HG02870 (cell line): ENCODE data around the gene HDDC3.

ENCODE experiments used
- ATAC-seq: cut with Tn5 transposase; IDR thresholded peaks from one replicate; pipeline ENCODE4 v1.9.1; 2021; ENCODE audit warnings: mild to moderate bottlenecking, moderate library complexity; ENCODE audit not compliant: unreplicated experiment

Gene HDDC3

GRCh38 chr15:90895571-90896117 is 36.7 kb downstream of the HDDC3 start:
- no peak for ATAC-seq

DNA sequence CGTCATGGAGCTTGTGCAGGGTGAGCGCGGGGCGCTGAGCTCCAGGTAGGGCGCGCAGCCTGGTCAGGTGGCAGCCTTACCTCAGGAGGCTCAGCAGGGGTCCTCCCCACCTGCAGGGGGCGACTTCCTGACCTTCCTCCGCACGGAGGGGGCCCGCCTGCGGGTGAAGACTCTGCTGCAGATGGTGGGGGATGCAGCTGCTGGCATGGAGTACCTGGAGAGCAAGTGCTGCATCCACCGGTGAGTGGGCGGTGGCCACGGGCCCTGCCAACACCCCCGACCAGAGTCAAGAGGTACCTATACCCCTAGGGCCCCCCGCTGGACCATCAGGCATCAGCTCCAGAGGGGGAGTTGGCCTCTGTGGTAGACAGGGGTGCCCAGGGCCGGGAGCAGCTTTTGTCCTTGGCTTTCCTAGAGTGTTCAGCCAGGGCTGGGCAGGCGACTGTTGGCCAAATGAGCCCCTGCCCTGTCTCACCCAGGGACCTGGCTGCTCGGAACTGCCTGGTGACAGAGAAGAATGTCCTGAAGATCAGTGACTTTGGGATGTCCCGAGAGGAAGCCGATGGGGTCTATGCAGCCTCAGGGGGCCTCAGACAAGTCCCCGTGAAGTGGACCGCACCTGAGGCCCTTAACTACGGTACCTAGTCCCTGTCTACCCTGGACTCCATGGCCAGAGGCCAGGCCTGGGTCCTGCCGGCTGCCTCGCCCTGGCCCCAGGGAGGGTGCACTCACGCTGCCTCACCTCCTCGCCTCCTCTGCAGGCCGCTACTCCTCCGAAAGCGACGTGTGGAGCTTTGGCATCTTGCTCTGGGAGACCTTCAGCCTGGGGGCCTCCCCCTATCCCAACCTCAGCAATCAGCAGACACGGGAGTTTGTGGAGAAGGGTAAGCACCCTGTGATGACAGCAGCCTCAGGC is 38.9 kb downstream of the HDDC3 start:
- no peak for ATAC-seq

GRCh38 chr15:90892498-90893174 is 39.7 kb downstream of the HDDC3 start:
- no peak for ATAC-seq

GRCh38 chr15:90892023-90892422 is 40.3 kb downstream of the HDDC3 start:
- no peak for ATAC-seq

- ATAC-seq = no peak
These were observed 40.9 kb downstream of the HDDC3 start for GRCh38 chr15:90891346-90891949.

GRCh38 chr15:90890839-90891238 is 41.5 kb downstream of the HDDC3 start:
- no peak for ATAC-seq

DNA sequence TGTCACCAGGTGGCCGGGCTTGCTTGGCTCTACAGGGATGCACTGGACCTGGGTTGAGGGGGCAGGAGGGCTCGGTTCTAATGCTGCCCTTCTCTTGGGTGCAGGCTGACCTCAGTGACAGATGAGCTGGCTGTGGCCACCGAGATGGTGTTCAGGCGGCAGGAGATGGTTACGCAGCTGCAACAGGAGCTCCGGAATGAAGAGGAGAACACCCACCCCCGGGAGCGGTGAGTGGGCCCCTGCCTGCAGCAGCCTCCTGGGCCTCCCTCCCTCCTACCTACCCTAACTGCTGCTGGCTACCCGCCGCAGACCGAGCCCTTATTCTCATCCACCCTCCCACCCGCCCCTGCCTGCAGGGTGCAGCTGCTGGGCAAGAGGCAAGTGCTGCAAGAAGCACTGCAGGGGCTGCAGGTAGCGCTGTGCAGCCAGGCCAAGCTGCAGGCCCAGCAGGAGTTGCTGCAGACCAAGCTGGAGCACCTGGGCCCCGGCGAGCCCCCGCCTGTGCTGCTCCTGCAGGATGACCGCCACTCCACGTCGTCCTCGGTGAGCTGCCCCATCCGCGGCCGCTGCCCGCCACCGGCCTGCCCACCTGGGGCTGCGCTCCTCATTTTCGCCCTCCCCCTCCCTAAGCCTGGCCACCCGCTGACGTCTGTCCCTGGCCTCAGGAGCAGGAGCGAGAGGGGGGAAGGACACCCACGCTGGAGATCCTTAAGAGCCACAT is 42.5 kb downstream of the HDDC3 start:
- ATAC-seq = no peak

GRCh38 chr15:90889313-90889730 is 43.0 kb downstream of the HDDC3 start:
- no peak for ATAC-seq

- no peak for ATAC-seq
These were observed 45.3 kb downstream of the HDDC3 start for GRCh38 chr15:90887037-90887481.

- no peak for ATAC-seq
These were observed 46.1 kb downstream of the HDDC3 start for GRCh38 chr15:90886291-90886614.

- peak; percentile 37 for ATAC-seq
These were observed 46.7 kb downstream of the HDDC3 start for GRCh38 chr15:90885432-90886290.

DNA sequence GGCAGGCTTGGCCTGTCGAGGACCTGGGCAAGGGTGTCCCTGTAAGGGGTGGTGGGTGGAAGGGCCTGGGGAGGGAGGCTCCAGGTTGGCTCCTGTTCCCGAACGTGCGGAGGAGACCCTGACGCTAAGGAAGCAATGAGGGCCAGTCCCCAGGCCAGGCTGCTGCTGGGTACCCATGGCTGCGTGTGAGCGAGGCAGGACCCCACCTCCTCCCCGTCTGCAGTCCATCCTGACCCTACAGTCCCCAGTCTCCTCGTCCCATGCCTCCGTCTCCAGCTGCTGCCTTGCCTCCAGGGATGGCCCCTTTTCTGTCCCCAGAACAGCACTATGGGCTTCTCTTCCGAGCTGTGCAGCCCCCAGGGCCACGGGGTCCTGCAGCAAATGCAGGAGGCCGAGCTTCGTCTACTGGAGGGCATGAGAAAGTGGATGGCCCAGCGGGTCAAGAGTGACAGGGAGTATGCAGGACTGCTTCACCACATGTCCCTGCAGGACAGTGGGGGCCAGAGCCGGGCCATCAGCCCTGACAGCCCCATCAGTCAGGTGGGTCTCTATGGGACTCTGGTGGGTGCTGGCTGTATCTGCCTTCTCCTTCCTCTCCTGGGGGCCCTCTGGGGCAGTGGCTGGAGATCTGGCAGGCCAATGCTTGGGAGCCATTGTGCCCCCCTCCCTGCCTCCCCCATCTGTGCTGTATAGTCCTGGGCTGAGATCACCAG is 47.5 kb downstream of the HDDC3 start:
- no peak for ATAC-seq

GRCh38 chr15:90883976-90884718 is 48.2 kb downstream of the HDDC3 start, which contains the start of gene FES:
FES (plus strand) TSS chr15:90884504; CDS start chr15:90885046, 542 bp downstream.
- no peak for ATAC-seq

- no peak for ATAC-seq
These were observed 48.8 kb downstream of the HDDC3 start for GRCh38 chr15:90883526-90883975.

GRCh38 chr15:90882781-90883525 is 49.4 kb downstream of the HDDC3 start:
- no peak for ATAC-seq

- no peak for ATAC-seq
These were observed 50.2 kb downstream of the HDDC3 start for GRCh38 chr15:90881978-90882721.
